ENCODE measurements around the gene TAF15. TPM values are rescaled to one million over a fixed set of nuclear protein-coding genes. Genes with fewer than 3 reads are reported as not detected.

TAF15 gene
- total and polyA plus RNA-seq, 2 experiments from 2014 or later, result 9.2 to 27.5 TPM

GRCh38 chr17:35875800-35876139, 66.5 kb downstream of the TAF15 start:
- H3K27ac ChIP-seq, result no peak overlapping the region
- no peak overlapping the region for H3K4me3 ChIP-seq
- no peaks in the 10 kb centered on the region for H3F3A ChIP-seq (ENCODE audit: insufficient read depth)
- no peaks in the 10 kb centered on the region for H3K79me2 ChIP-seq (ENCODE audit: insufficient read depth)
- no peaks in the 10 kb centered on the region for H3K9me2 ChIP-seq (ENCODE audit: insufficient read depth)
- TF ChIP-seq EZH2 (IDR thresholded peaks at IDR 0.05; ENCODE audit: insufficient read depth, poor library complexity, severe bottlenecking), result no peak
- TF ChIP-seq EZH2phosphoT487 (IDR thresholded peaks at IDR 0.05; ENCODE audit: insufficient read depth, low read depth), result no peak
- DNase-seq, result no peak
- in situ Hi-C loops (cut with MboI), result no loop called here
- no peak overlapping the region for H2AFZ ChIP-seq
- 66 to 71% methylated on average over 3 of the region's 3 CpGs for WGBS, 2 experiments (ENCODE audit: low coverage in 1 of 2, low lambda C conversion rate in 2 of 2, missing lambda C conversion rate in 2 of 2)
- H3K4me1 ChIP-seq (ENCODE audit: insufficient read depth), result no peaks in the 10 kb centered on the region
- no peak overlapping the region for H3K9ac ChIP-seq
- no peaks in the 10 kb centered on the region for H3K9me3 ChIP-seq (ENCODE audit: low read depth)
- H3K36me3 ChIP-seq (ENCODE audit: low read depth), result no peaks in the 10 kb centered on the region
- H3K4me2 ChIP-seq (ENCODE audit: unreplicated experiment), result no peak overlapping the region
- no peaks in the 10 kb centered on the region for H3K27me3 ChIP-seq (replicated peaks; ENCODE audit: insufficient read depth)
- H4K20me1 ChIP-seq (ENCODE audit: insufficient read depth), result no peaks in the 10 kb centered on the region

GRCh38 chr17:35876534-35876933, 67.2 kb downstream of the TAF15 start:
- Histone ChIP-seq H3K27ac (no peak overlapping the region), H3K9ac (no peak overlapping the region), H3K4me1 (ENCODE audit: insufficient read depth) (no peaks in the 10 kb centered on the region), H3K36me3 (ENCODE audit: low read depth) (no peaks in the 10 kb centered on the region), H2AFZ (no peak overlapping the region), H3K27me3 (replicated peaks; ENCODE audit: insufficient read depth) (no peaks in the 10 kb centered on the region), H3K4me3 (no peak overlapping the region), H3K79me2 (ENCODE audit: insufficient read depth) (no peaks in the 10 kb centered on the region), H3K9me2 (ENCODE audit: insufficient read depth) (no peaks in the 10 kb centered on the region), H4K20me1 (ENCODE audit: insufficient read depth) (no peaks in the 10 kb centered on the region), H3K4me2 (ENCODE audit: unreplicated experiment) (no peak overlapping the region), H3K9me3 (ENCODE audit: low read depth) (no peaks in the 10 kb centered on the region), H3F3A (ENCODE audit: insufficient read depth) (no peaks in the 10 kb centered on the region)
- TF ChIP-seq EZH2phosphoT487 (IDR thresholded peaks at IDR 0.05; ENCODE audit: insufficient read depth, low read depth) (no peak), EZH2 (IDR thresholded peaks at IDR 0.05; ENCODE audit: insufficient read depth, poor library complexity, severe bottlenecking) (no peak)
- in situ Hi-C loops (cut with MboI), result no loop called here
- no peak for DNase-seq
- whole genome bisulfite sequencing, 2 experiments (ENCODE audit: low coverage in 1 of 2, low lambda C conversion rate in 2 of 2, missing lambda C conversion rate in 2 of 2), result 60 to 67% methylated on average over 3 of the region's 3 CpGs

GRCh38 chr17:35877345-35878029, 68.2 kb downstream of the TAF15 start:
- no peaks in the 10 kb centered on the region for H4K20me1 ChIP-seq (ENCODE audit: insufficient read depth)
- TF ChIP-seq EZH2phosphoT487 (IDR thresholded peaks at IDR 0.05; ENCODE audit: insufficient read depth, low read depth) (no peak), EZH2 (IDR thresholded peaks at IDR 0.05; ENCODE audit: insufficient read depth, poor library complexity, severe bottlenecking) (no peak)
- no peak overlapping the region for H3K4me2 ChIP-seq (ENCODE audit: unreplicated experiment)
- H3K27me3 ChIP-seq (replicated peaks; ENCODE audit: insufficient read depth), result no peaks in the 10 kb centered on the region
- H3K9me3 ChIP-seq (ENCODE audit: low read depth), result no peaks in the 10 kb centered on the region
- in situ Hi-C loops (cut with MboI), result no loop called here
- no peaks in the 10 kb centered on the region for H3F3A ChIP-seq (ENCODE audit: insufficient read depth)
- no peaks in the 10 kb centered on the region for H3K9me2 ChIP-seq (ENCODE audit: insufficient read depth)
- no peaks in the 10 kb centered on the region for H3K79me2 ChIP-seq (ENCODE audit: insufficient read depth)
- H3K9ac ChIP-seq, result no peak overlapping the region
- no peaks in the 10 kb centered on the region for H3K36me3 ChIP-seq (ENCODE audit: low read depth)
- no peak overlapping the region for H3K27ac ChIP-seq
- no peaks in the 10 kb centered on the region for H3K4me1 ChIP-seq (ENCODE audit: insufficient read depth)
- no peak for DNase-seq
- H2AFZ ChIP-seq, result no peak overlapping the region
- H3K4me3 ChIP-seq, result no peak overlapping the region

GRCh38 chr17:35878361-35878760, 69.1 kb downstream of the TAF15 start:
- in situ Hi-C loops (cut with MboI), result no loop called here
- WGBS, 2 experiments (ENCODE audit: low coverage in 1 of 2, low lambda C conversion rate in 2 of 2, missing lambda C conversion rate in 2 of 2), result 43 to 55% methylated on average over 4 of the region's 4 CpGs
- TF ChIP-seq EZH2 (IDR thresholded peaks at IDR 0.05; ENCODE audit: insufficient read depth, poor library complexity, severe bottlenecking), result no peak
- no peak for TF ChIP-seq EZH2phosphoT487 (IDR thresholded peaks at IDR 0.05; ENCODE audit: insufficient read depth, low read depth)

More at GRCh38 chr17:35878361-35878760, 69.1 kb downstream of the TAF15 start:
- H3K4me1 ChIP-seq (ENCODE audit: insufficient read depth), result no peaks in the 10 kb centered on the region
- DNase-seq, result no peak
- H3K9me2 ChIP-seq (ENCODE audit: insufficient read depth), result no peaks in the 10 kb centered on the region
- no peak overlapping the region for H3K9ac ChIP-seq
- H3F3A ChIP-seq (ENCODE audit: insufficient read depth), result no peaks in the 10 kb centered on the region
- H3K4me2 ChIP-seq (ENCODE audit: unreplicated experiment), result no peak overlapping the region
- no peak overlapping the region for H2AFZ ChIP-seq
- H4K20me1 ChIP-seq (ENCODE audit: insufficient read depth), result no peaks in the 10 kb centered on the region
- no peaks in the 10 kb centered on the region for H3K9me3 ChIP-seq (ENCODE audit: low read depth)
- H3K36me3 ChIP-seq (ENCODE audit: low read depth), result no peaks in the 10 kb centered on the region
- no peak overlapping the region for H3K27ac ChIP-seq
- H3K4me3 ChIP-seq, result no peak overlapping the region
- H3K79me2 ChIP-seq (ENCODE audit: insufficient read depth), result no peaks in the 10 kb centered on the region
- no peaks in the 10 kb centered on the region for H3K27me3 ChIP-seq (replicated peaks; ENCODE audit: insufficient read depth)
